Measurements from ENCODE around the gene RAB7A. TPM values are rescaled to one million over a fixed set of nuclear protein-coding genes. Genes with fewer than 3 reads are reported as not detected.

RAB7A gene
- total RNA-seq, 1 experiment from 2014 or later: 233 TPM

GRCh38 chr3:128734523-128735189, 8.7 kb downstream of the RAB7A start:
- no peak overlapping the region for H2AFZ ChIP-seq (ENCODE audit: low read depth, low read length, poor library complexity, severe bottlenecking)
- no peak for TF ChIP-seq EZH2phosphoT487 (IDR thresholded peaks at IDR 0.05; ENCODE audit: borderline replicate concordance)
- TF ChIP-seq SIN3A (IDR thresholded peaks at IDR 0.05; ENCODE audit: low read depth): no peak
- TF ChIP-seq CBX3 (IDR thresholded peaks at IDR 0.05; ENCODE audit: low read depth): no peak
- TF ChIP-seq MAX (IDR thresholded peaks at IDR 0.05): no peak
- no peak for TF ChIP-seq EZH2 (IDR thresholded peaks at IDR 0.05)
- no peaks in the 10 kb centered on the region for H3K9me2 ChIP-seq (ENCODE audit: insufficient read depth)
- CTCF ChIA-PET: no interaction called here
- ATAC-seq: no peak
- no peak for DNase-seq (ENCODE audit: low read depth, low spot score)
- no peak overlapping the region for H3K4me2 ChIP-seq (ENCODE audit: low read length)
- no peak overlapping the region for H3K27ac ChIP-seq (ENCODE audit: low read depth, low read length)
- RAD21 ChIA-PET (ENCODE audit: low non-redundant PET in 1 of 2, low total read pairs in 2 of 2, uncharacterized antibody in 2 of 2, unreplicated experiment in 2 of 2): no interaction called here
- POLR2A ChIA-PET: no interaction called here
- no peaks in the 10 kb centered on the region for H3K9me3 ChIP-seq (ENCODE audit: control insufficient read depth in 1 of 2, insufficient read depth in 1 of 2, low read depth in 1 of 2, low read length in 2 of 2)
- no peaks in the 10 kb centered on the region for H3K4me1 ChIP-seq (ENCODE audit: control insufficient read depth in 1 of 2, insufficient read depth in 2 of 2, low read length in 2 of 2)
- peaks cover 2 to 11% of the 10 kb centered on the region in 2 experiments; a peak in 2 of 4 replicates for H3K36me3 ChIP-seq (ENCODE audit: control insufficient read depth in 1 of 2, insufficient read depth in 2 of 2, low read length in 2 of 2)
- peaks cover 51% of the 10 kb centered on the region; the same call in 1 of the 2 replicates for H4K20me1 ChIP-seq (ENCODE audit: insufficient read depth)
- intact Hi-C loops (cut with micrococcal nuclease): no loop called here
- no peak overlapping the region for H3K9ac ChIP-seq (ENCODE audit: low read length)
- H3K27me3 ChIP-seq (ENCODE audit: insufficient read depth, low read length): no peaks in the 10 kb centered on the region
- H3K4me3 ChIP-seq (replicated peaks in 1 of 2; ENCODE audit: low read depth in 1 of 2, low read length in 2 of 2): no peak overlapping the region
- no TSS peak for BruUV-seq (replicated peaks)
- H3K79me2 ChIP-seq (ENCODE audit: insufficient read depth, low read length): peaks cover 100% of the 10 kb centered on the region

- BruUV-seq (replicated peaks): no TSS peak
- ChIA-PET CTCF (no interaction called here), POLR2A (no interaction called here), RAD21 (ENCODE audit: low non-redundant PET in 1 of 2, low total read pairs in 2 of 2, uncharacterized antibody in 2 of 2, unreplicated experiment in 2 of 2) (no interaction called here)
- no peak overlapping the region for H3K4me2 ChIP-seq (ENCODE audit: low read length)
- peaks cover 48% of the 10 kb centered on the region; the same call in 1 of the 2 replicates for H4K20me1 ChIP-seq (ENCODE audit: insufficient read depth)
- TF ChIP-seq EZH2phosphoT487 (IDR thresholded peaks at IDR 0.05; ENCODE audit: borderline replicate concordance) (no peak), ZFX (IDR thresholded peaks at IDR 0.05) (no peak), SIN3A (IDR thresholded peaks at IDR 0.05; ENCODE audit: low read depth) (no peak), JUND (IDR thresholded peaks at IDR 0.05) (no peak), EZH2 (IDR thresholded peaks at IDR 0.05) (no peak), YY1 (IDR thresholded peaks at IDR 0.05; ENCODE audit: extremely low read depth, insufficient replicate concordance, low read depth, low read length) (no peak), ATF3 (IDR thresholded peaks at IDR 0.05) (no peak), CBX3 (IDR thresholded peaks at IDR 0.05; ENCODE audit: low read depth) (no peak)
- H3K27me3 ChIP-seq (ENCODE audit: insufficient read depth, low read length): no peaks in the 10 kb centered on the region
- no peaks in the 10 kb centered on the region for H3K9me2 ChIP-seq (ENCODE audit: insufficient read depth)
- no peaks in the 10 kb centered on the region for H3K9me3 ChIP-seq (ENCODE audit: control insufficient read depth in 1 of 2, insufficient read depth in 1 of 2, low read depth in 1 of 2, low read length in 2 of 2)
- H2AFZ ChIP-seq (ENCODE audit: low read depth, low read length, poor library complexity, severe bottlenecking): no peak overlapping the region
- H3K36me3 ChIP-seq (ENCODE audit: control insufficient read depth in 1 of 2, insufficient read depth in 2 of 2, low read length in 2 of 2): peaks cover 2 to 11% of the 10 kb centered on the region in 2 experiments; a peak in 2 of 4 replicates
- H3K9ac ChIP-seq (ENCODE audit: low read length): no peak overlapping the region
- DNase-seq (ENCODE audit: low read depth, low spot score) (no peak), ATAC-seq (no peak)
- H3K4me3 ChIP-seq (replicated peaks in 1 of 2; ENCODE audit: low read depth in 1 of 2, low read length in 2 of 2): no peak overlapping the region
- no peak overlapping the region for H3K27ac ChIP-seq (ENCODE audit: low read depth, low read length)
- peaks cover 100% of the 10 kb centered on the region for H3K79me2 ChIP-seq (ENCODE audit: insufficient read depth, low read length)
- no peaks in the 10 kb centered on the region; a peak in 1 of 4 replicates for H3K4me1 ChIP-seq (ENCODE audit: control insufficient read depth in 1 of 2, insufficient read depth in 2 of 2, low read length in 2 of 2)
- intact Hi-C loops (cut with micrococcal nuclease): no loop called here
Observed at GRCh38 chr3:128735287-128735686, 9.3 kb downstream of the RAB7A start.

Measured in HCT116 (cell line).